ENCODE results near the gene KIF5B. TPM values are rescaled to one million over a fixed set of nuclear protein-coding genes. Genes with fewer than 3 reads are reported as not detected.

KIF5B gene
- total and polyA plus RNA-seq, 10 of the 15 experiments (the other 5 are each of a cell fraction or from before 2014, with no cell fraction given) = 14.7 to 47.4 (median 33.1) TPM

GRCh38 chr10:32059472-32059871 is 3.2 kb upstream of the KIF5B start:
- ChIA-PET CTCF (interaction anchor here (0.5 kb wide), 1 partner anchor 197 kb away, joined by 3 read pairs; no protein-coding TSS in a partner anchor), SMC1A (ENCODE audit: uncharacterized antibody, unreplicated experiment) (no interaction called here), RAD21 (ENCODE audit: unreplicated experiment) (interaction anchor here (1.1 kb wide), 1 partner anchor 36 kb away, joined by 3 read pairs; no protein-coding TSS in a partner anchor), POLR2A (no interaction called here)
- no peak for ATAC-seq
- H3K36me3 ChIP-seq (ENCODE audit: control insufficient read depth in 2 of 2, insufficient read depth in 2 of 2, low read length in 1 of 2) = no peaks in the 10 kb centered on the region
- no peak for FAIRE-seq
- WGBS (ENCODE audit: insufficient coverage, insufficient replicate concordance, low lambda C conversion rate, missing lambda C conversion rate) = 58% methylated on average over 3 of the region's 3 CpGs
- in situ Hi-C loops (cut with MboI) = loop anchor here (10.0 kb wide), 2 partner anchors 285 to 315 kb away; partner anchors contain the start of gene EPC1
- H4K20me1 ChIP-seq (ENCODE audit: control insufficient read depth, insufficient read depth) = no peaks in the 10 kb centered on the region
- H3K9me3 ChIP-seq (replicated peaks; ENCODE audit: control insufficient read depth, insufficient read depth, low read length) = no peaks in the 10 kb centered on the region
- no peak overlapping the region for H2AFZ ChIP-seq (ENCODE audit: control insufficient read depth, low read depth, low read length)
- no peak for DNase-seq (ENCODE audit: low read depth, low spot score)
- H3K27me3 ChIP-seq (replicated peaks in 1 of 2; ENCODE audit: control insufficient read depth in 2 of 2, insufficient read depth in 2 of 2, low read length in 1 of 2) = no peaks in the 10 kb centered on the region
- peaks cover 2% of the 10 kb centered on the region; the same call in 1 of the 2 replicates for H3K4me1 ChIP-seq (ENCODE audit: control insufficient read depth, insufficient read depth, low read length)
- no peak for TF ChIP-seq TCF12 (IDR thresholded peaks at IDR 0.05; ENCODE audit: low read depth, low read length)
- TF ChIP-seq FOXK2 (IDR thresholded peaks at IDR 0.05) = no peak
- no peak for TF ChIP-seq MYB (IDR thresholded peaks at IDR 0.05; ENCODE audit: borderline replicate concordance, low read depth, low read length)
- TF ChIP-seq ZNF384 (IDR thresholded peaks at IDR 0.05; ENCODE audit: borderline replicate concordance, low read depth, low read length) = no peak
- no peak for TF ChIP-seq POLR2A (IDR thresholded peaks at IDR 0.05; ENCODE audit: low read depth, low read length)
- no peak for TF ChIP-seq NR2C1 (IDR thresholded peaks at IDR 0.05)
- no peak for TF ChIP-seq STAT3 (IDR thresholded peaks at IDR 0.05; ENCODE audit: low read depth, low read length)
- no peak for TF ChIP-seq EZH2 (IDR thresholded peaks at IDR 0.05; ENCODE audit: borderline replicate concordance, control insufficient read depth, low read depth, low read length)
- TF ChIP-seq, protein P1, sequence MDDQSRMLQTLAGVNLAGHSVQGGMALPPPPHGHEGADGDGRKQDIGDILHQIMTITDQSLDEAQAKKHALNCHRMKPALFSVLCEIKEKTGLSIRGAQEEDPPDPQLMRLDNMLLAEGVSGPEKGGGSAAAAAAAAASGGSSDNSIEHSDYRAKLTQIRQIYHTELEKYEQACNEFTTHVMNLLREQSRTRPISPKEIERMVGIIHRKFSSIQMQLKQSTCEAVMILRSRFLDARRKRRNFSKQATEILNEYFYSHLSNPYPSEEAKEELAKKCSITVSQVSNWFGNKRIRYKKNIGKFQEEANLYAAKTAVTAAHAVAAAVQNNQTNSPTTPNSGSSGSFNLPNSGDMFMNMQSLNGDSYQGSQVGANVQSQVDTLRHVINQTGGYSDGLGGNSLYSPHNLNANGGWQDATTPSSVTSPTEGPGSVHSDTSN (IDR thresholded peaks at IDR 0.05; ENCODE audit: insufficient replicate concordance, low read depth, low read length) = no peak
- no peak for TF ChIP-seq GABPA (IDR thresholded peaks at IDR 0.05; ENCODE audit: low read depth)
- TF ChIP-seq SUPT20H (IDR thresholded peaks at IDR 0.05; ENCODE audit: borderline replicate concordance, control insufficient read depth, low read depth, low read length) = no peak
- TF ChIP-seq IRF3 (IDR thresholded peaks at IDR 0.05) = no peak
- TF ChIP-seq RCOR1 (conservative IDR thresholded peaks at IDR 0.05; ENCODE audit: low read depth, low read length) = no peak
- TF ChIP-seq MEF2A (IDR thresholded peaks at IDR 0.05; ENCODE audit: insufficient read depth, low read depth, low read length) = no peak
- TF ChIP-seq BRCA1 (IDR thresholded peaks at IDR 0.05; ENCODE audit: low read depth, low read length) = no peak
- TF ChIP-seq JUNB (IDR thresholded peaks at IDR 0.05) = no peak
- TF ChIP-seq GATAD2B (conservative IDR thresholded peaks at IDR 0.05; ENCODE audit: low read depth) = no peak
- no peak for TF ChIP-seq CREB1 (IDR thresholded peaks at IDR 0.05; ENCODE audit: low read depth)
- TF ChIP-seq, protein P2, sequence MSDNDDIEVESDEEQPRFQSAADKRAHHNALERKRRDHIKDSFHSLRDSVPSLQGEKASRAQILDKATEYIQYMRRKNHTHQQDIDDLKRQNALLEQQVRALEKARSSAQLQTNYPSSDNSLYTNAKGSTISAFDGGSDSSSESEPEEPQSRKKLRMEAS (IDR thresholded peaks at IDR 0.05; ENCODE audit: low read depth, low read length) = no peak
- TF ChIP-seq SMAD5 (IDR thresholded peaks at IDR 0.05; ENCODE audit: low read depth) = no peak
- no peak overlapping the region for H3K4me3 ChIP-seq
- intact Hi-C loops (cut with micrococcal nuclease; ENCODE audit: unreplicated experiment) = loop anchor here (5.0 to 10.0 kb wide), 2 partner anchors 285 to 318 kb away; partner anchors contain the start of gene EPC1
- no TSS peak for BruUV-seq (replicated peaks)
- no peak overlapping the region for H3K4me2 ChIP-seq (ENCODE audit: control insufficient read depth, insufficient read depth)
- no peak overlapping the region for H3K9ac ChIP-seq (ENCODE audit: control insufficient read depth, insufficient read depth, low read length)
- peaks cover 18% of the 10 kb centered on the region for H3K79me2 ChIP-seq (ENCODE audit: control insufficient read depth, insufficient read depth, low read length)
- no peak overlapping the region for H3K27ac ChIP-seq (ENCODE audit: control insufficient read depth, insufficient read depth)

All from GM12878 (cell line).